ACHN (cell line): ENCODE results near the gene NOS1.
A peak's percentile ranks its signal among the peaks of the same experiment; 100 is the strongest.

Source experiments
- DNase-seq: peaks from one replicate; pipeline ENCODE4 v3.0.0-alpha.2; 2015
- in situ Hi-C: cut with HindIII; loops from 2 replicates; pipeline ENCODE4 v1.10.0; 2017; ENCODE audit warnings: low sequenced_read_pairs, low pct_ligation_motif_present, low pct_unique_long_range_greater_than_20kb

The NOS1 gene

GRCh38 chr12:117298191-117298590, 63.2 kb downstream of the NOS1 start:
- DNase-seq, result no peak
- in situ Hi-C loops, result no loop called here

- in situ Hi-C loops, result no loop called here
- no peak for DNase-seq
Observed at GRCh38 chr12:117294189-117294603, 67.2 kb downstream of the NOS1 start.

- DNase-seq, result no peak
- in situ Hi-C loops, result no loop called here
Observed at GRCh38 chr12:117293510-117293909, 67.9 kb downstream of the NOS1 start.

GRCh38 chr12:117292688-117293087, 68.7 kb downstream of the NOS1 start:
- in situ Hi-C loops, result no loop called here
- no peak for DNase-seq

GRCh38 chr12:117284140-117284539, 77.3 kb downstream of the NOS1 start:
- DNase-seq, result no peak
- in situ Hi-C loops, result no loop called here

GRCh38 chr12:117282490-117282889, 78.9 kb downstream of the NOS1 start:
- no peak for DNase-seq
- in situ Hi-C loops, result no loop called here

- DNase-seq, result no peak
- in situ Hi-C loops, result no loop called here
Observed at GRCh38 chr12:117280019-117280680, 81.3 kb downstream of the NOS1 start.

GRCh38 chr12:117279606-117280005, 81.8 kb downstream of the NOS1 start:
- no peak for DNase-seq
- in situ Hi-C loops, result no loop called here

GRCh38 chr12:117277875-117278274, 83.6 kb downstream of the NOS1 start:
- no peak for DNase-seq
- in situ Hi-C loops, result no loop called here

- no peak for DNase-seq
- in situ Hi-C loops, result no loop called here
Observed at GRCh38 chr12:117273091-117273490, 88.3 kb downstream of the NOS1 start.

- DNase-seq, result no peak
Observed at GRCh38 chr12:117272690-117273089, 88.7 kb downstream of the NOS1 start.

GRCh38 chr12:117262749-117263148, 98.7 kb downstream of the NOS1 start:
- DNase-seq, result no peak
- in situ Hi-C loops, result no loop called here

More at GRCh38 chr12:117272690-117273089, 88.7 kb downstream of the NOS1 start:
- in situ Hi-C loops, result no loop called here

- DNase-seq, result peak; percentile 20
Observed at GRCh38 chr12:117261247-117261646, 100.2 kb downstream of the NOS1 start.

GRCh38 chr12:117255386-117255785, 106.0 kb downstream of the NOS1 start:
- in situ Hi-C loops, result no loop called here

More at GRCh38 chr12:117261247-117261646, 100.2 kb downstream of the NOS1 start:
- in situ Hi-C loops, result no loop called here

GRCh38 chr12:117243488-117243887, 117.9 kb downstream of the NOS1 start:
- in situ Hi-C loops, result loop anchor here (25.0 kb wide), 1 partner anchor 344 kb away; no protein-coding TSS in a partner anchor
- no peak for DNase-seq

More at GRCh38 chr12:117255386-117255785, 106.0 kb downstream of the NOS1 start:
- no peak for DNase-seq

- in situ Hi-C loops, result loop anchor here (25.0 kb wide), 1 partner anchor 346 kb away; no protein-coding TSS in a partner anchor
- no peak for DNase-seq
Observed at GRCh38 chr12:117241697-117242096, 119.7 kb downstream of the NOS1 start.

GRCh38 chr12:117240081-117240755, 121.2 kb downstream of the NOS1 start:
- in situ Hi-C loops, result loop anchor here (25.0 kb wide), 1 partner anchor 347 kb away; no protein-coding TSS in a partner anchor
- no peak for DNase-seq

GRCh38 chr12:117236456-117237001, 124.9 kb downstream of the NOS1 start:
- in situ Hi-C loops, result loop anchor here (25.0 kb wide), 1 partner anchor 351 kb away; no protein-coding TSS in a partner anchor
- DNase-seq, result peak; percentile 80

GRCh38 chr12:117235261-117235660, 126.2 kb downstream of the NOS1 start:
- in situ Hi-C loops, result loop anchor here (25.0 kb wide), 1 partner anchor 352 kb away; no protein-coding TSS in a partner anchor
- no peak for DNase-seq
